DMS153 (cell line): ENCODE measurements around the gene LIMCH1.
"Not testable (repeated sequence)": the region's sequence is repeated elsewhere in the genome, so short reads cannot be mapped to it uniquely, and the experiment has no call there.

ENCODE experiments used
- DNase-seq: peaks from one replicate; lab custom pipeline; 2025; lab: John Stamatoyannopoulos, UW

The LIMCH1 gene

GRCh38 chr4:41678951-41679350, 141.0 kb downstream of the LIMCH1 start:
- DNase-seq = no peak

GRCh38 chr4:41679991-41680390, 142.0 kb downstream of the LIMCH1 start:
- no peak for DNase-seq

GRCh38 chr4:41681054-41681453, 143.1 kb downstream of the LIMCH1 start:
- DNase-seq = no peak

- DNase-seq = no peak
Measured at GRCh38 chr4:41683326-41683725, 145.4 kb downstream of the LIMCH1 start.

- DNase-seq = no peak
Measured at GRCh38 chr4:41686893-41687292, 148.9 kb downstream of the LIMCH1 start.

GRCh38 chr4:41687971-41688370, 150.0 kb downstream of the LIMCH1 start:
- no peak for DNase-seq

DNA sequence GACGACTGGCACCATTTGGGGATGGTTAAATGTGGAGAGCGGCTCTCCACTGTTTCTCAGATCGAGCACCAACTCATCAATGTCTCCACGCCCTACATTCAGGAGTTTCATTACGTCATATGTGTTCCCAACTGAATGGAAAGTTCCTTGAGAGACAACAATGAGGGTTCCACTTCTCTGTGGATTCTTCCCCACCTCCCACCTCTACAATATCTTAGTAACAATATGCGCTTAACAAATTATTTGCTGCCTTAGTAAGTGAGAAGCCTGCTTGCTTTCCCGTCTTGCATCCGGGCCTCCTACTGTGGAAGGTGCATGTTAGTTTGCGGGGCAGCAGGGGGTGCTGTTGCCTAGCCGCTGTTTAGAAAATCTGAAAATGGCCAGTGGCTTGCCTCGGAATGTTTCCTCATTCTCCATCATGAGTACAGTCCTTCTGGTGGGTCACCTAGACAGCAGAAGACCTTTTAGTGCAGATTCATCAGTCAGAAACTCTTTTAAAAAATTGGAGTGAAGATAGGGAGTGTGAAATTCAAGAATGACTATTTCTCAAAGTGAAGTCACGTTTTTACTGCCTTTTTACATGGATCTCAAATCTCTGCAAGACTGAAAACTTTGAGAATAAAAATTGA, 154.9 kb downstream of the LIMCH1 start:
- no peak for DNase-seq

DNA sequence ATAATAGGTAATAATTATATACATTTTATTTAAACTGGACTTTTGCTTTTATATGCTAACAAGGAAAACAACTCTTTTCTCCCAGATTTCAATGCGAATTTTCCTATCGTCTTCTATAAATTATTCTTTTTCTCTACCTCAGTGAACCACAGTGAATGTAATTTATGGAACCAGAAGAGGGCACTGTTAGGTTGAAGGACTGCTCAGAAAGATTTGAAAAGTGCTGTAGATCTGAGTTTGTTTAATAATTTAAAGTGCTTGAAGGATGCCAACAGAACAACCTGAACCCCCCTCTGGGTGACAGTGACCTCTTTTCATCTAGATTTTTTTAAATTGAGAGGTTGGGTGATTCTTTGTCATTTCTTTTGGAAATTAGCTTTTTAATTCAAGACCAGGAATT, 155.7 kb downstream of the LIMCH1 start:
- DNase-seq = no peak

DNA sequence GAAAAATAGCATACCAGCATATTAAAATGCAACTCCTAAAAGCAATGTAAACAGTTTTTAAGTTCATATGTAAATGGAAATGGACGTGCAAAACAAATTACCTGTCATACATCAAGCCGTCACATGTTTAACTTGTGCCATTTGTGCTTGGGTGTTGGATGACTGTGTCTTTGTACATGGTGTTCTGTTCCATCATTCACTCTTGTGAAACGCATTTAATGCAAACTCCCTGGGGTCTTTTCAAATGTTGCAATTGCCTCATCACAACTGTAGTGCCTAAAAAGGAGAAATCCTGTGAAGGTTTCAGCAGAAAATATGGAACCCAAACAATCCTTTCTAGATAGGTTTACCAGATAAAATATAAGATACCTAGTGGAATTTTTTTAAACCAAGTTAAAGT, 158.2 kb downstream of the LIMCH1 start:
- no peak for DNase-seq

GRCh38 chr4:41696763-41697162, 158.8 kb downstream of the LIMCH1 start:
- no peak for DNase-seq

GRCh38 chr4:41701983-41702382, 164.0 kb downstream of the LIMCH1 start:
- no peak for DNase-seq

- DNase-seq = no peak
Measured at GRCh38 chr4:41702770-41703169, 164.8 kb downstream of the LIMCH1 start.

DNA sequence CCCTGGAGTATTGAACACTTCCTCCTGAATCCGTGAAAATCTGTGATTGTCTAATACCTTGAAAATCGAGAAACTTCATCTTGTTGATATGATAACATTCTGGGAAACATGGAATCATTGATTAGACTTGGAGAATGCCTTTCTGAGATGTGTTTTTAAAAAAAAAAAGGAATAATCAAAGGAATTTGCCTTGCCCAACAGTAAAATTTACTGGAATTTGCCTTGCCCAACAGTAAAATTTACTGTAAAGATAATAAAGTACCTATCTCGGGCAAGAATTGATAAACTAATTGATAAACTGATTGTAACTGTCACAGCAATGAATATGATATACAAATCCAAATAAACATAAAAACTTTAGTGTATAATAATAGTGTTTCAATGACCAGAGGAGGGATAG, 165.8 kb downstream of the LIMCH1 start:
- DNase-seq = no peak

DNA sequence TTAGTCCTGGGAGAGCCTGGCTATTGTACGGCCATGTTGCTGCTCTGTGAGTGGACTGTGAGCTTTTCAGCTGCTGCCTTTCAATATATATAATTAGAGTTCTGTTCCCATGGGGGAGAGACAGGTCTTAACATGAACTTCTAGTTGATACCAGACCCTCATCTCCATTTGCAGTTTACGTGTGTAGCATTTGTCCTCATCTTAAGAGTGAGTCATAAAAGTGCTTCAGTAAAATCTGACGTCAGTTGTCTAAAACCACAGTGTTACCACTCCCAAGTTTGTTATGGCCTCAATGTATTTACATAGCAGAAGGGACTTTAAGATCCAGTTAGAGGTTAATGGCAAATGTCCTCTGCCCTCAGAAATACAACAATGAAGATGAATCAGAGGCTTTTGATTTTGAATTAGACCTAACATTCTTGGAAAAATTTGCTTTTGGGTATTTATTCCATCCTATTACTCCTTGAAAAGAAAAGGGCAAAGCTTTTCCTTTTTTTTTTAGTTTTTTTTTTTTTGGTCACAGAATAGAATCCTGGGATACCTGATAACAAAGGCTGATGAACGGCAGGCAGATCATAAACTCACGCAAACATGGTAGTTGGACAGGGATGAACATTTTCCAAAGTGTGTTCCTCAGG, 172.0 kb downstream of the LIMCH1 start:
- peak; percentile 86 for DNase-seq

- DNase-seq = not testable (repeated sequence)
Measured at GRCh38 chr4:41711654-41712053, 173.7 kb downstream of the LIMCH1 start.

DNA sequence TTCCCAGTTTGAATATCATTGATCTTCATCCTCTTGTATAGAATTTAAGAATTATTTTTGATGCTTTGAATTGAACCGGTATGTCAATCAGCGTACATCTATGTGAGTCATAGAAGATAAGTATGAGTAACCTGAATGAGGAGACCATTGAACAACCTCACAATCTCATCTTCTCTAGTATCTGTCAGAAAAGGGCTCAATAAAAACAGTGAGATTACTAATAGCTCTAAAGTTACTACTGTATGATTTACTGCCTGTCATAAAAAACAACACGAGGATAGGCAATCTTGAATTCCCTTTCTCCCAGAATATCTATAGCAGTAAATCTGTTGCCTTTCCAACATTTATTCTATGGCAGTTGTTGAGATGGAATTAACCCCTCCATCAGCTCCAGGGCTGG, 174.5 kb downstream of the LIMCH1 start:
- no peak for DNase-seq

DNA sequence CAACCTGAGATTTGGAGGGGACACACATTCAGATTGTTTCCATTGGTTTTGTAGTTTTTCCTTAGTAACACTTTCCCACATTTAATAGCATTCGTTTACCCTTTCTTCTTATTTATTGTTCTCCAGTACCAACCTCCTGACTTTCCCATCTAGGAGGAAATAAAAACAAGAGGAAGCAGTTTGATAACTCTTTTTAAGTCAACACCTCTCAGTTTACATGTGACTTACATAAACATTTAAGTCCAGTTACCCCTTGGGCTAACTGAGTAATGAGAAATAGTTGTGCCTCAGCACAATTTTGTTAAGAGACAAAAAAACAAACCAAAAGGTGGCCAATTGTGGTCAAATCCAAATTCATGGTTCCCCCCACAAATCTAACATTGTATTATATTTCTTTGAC, 175.8 kb downstream of the LIMCH1 start:
- no peak for DNase-seq

- DNase-seq = no peak
Measured at GRCh38 chr4:41714364-41715000, 176.5 kb downstream of the LIMCH1 start.

- DNase-seq = no peak
Measured at GRCh38 chr4:41715155-41715554, 177.2 kb downstream of the LIMCH1 start.

- DNase-seq = no peak
Measured at GRCh38 chr4:41718907-41719306, 180.9 kb downstream of the LIMCH1 start.

- no peak for DNase-seq
Measured at GRCh38 chr4:41719417-41719816, 181.5 kb downstream of the LIMCH1 start.

- DNase-seq = no peak
Measured at GRCh38 chr4:41722181-41722580, 184.2 kb downstream of the LIMCH1 start.

GRCh38 chr4:41723286-41723685, 185.3 kb downstream of the LIMCH1 start:
- DNase-seq = no peak

DNA sequence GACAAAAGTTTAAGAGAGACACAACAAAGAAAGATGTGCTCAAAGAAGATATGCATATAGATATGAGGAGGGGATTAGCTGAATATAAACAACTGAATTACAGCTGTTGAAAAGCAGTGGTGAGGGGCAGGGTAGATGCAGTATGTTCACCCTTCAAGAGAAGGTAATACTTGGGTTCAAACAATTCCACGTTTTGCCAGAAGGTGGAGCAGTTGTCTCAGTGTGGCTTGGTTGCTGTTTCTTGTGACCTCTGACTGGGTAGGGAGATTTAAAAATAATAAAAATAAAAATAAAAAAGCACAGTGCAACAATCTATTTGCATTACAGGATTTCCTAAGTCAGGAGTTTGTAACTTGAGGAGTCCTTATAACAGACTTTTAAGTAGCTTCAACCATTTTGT, 187.3 kb downstream of the LIMCH1 start:
- DNase-seq = no peak
